SJCRH30 (cell line): ENCODE measurements around the gene PSME3. TPM values are rescaled to one million over a fixed set of nuclear protein-coding genes. Genes with fewer than 3 reads are reported as not detected.
A peak's percentile ranks its signal among the peaks of the same experiment; 100 is the strongest.

Experiments used
- DNase-seq, 2 experiments: peaks; one replicate each; pipeline ENCODE4 v3.0.0-alpha.2; 2015 to 2020
- H3K27ac ChIP-seq: fragments of 250-450 bp; sonication (Bioruptor Pico); 2 replicates; pipeline ENCODE4 v1.5.1; 2020; ENCODE audit warnings: mild to moderate bottlenecking, moderate library complexity
- H3K27me3 ChIP-seq: fragments of 250-450 bp; sonication (Bioruptor Pico); 2 replicates; pipeline ENCODE4 v1.5.1; 2020; ENCODE audit warnings: mild to moderate bottlenecking, moderate library complexity
- H3K36me3 ChIP-seq: fragments of 250-450 bp; sonication (Bioruptor Pico); 2 replicates; pipeline ENCODE4 v1.5.1; 2020; ENCODE audit warnings: mild to moderate bottlenecking, moderate library complexity
- H3K4me1 ChIP-seq: fragments of 250-450 bp; sonication (Bioruptor Pico); 2 replicates; pipeline ENCODE4 v1.5.1; 2020; ENCODE audit warnings: mild to moderate bottlenecking, moderate library complexity
- H3K4me3 ChIP-seq: fragments of 250-450 bp; sonication (Bioruptor Pico); 2 replicates; pipeline ENCODE4 v1.5.1; 2020; ENCODE audit warnings: mild to moderate bottlenecking, moderate library complexity
- H3K9me3 ChIP-seq: fragments of 250-450 bp; sonication (Bioruptor Pico); replicated peaks from 2 replicates; pipeline ENCODE4 v1.5.1; 2020; ENCODE audit warnings: mild to moderate bottlenecking, moderate library complexity
- total RNA-seq: library from RNA; depleted of rRNA; stranded (reverse); fragments of >200 nt; shearing (Covaris generic); gene quantifications from 2 replicates; pipeline ENCODE4 v1.2.3, GENCODE V29; 2014; rRNA removed

Gene PSME3
- 142 and 145 TPM in 2 replicates for total RNA-seq

- Histone ChIP-seq H3K4me1 (no peaks in the 10 kb centered on the region), H3K9me3 (no peaks in the 10 kb centered on the region), H3K27ac (peak within 1 kb of the TSS; percentile 79), H3K27me3 (no peaks in the 10 kb centered on the region), H3K4me3 (peak within 1 kb of the TSS; percentile 86), H3K36me3 (peaks cover 33% of the 10 kb centered on the region)
- DNase-seq = peak; percentile 88 to 90
Observed at GRCh38 chr17:42832934-42833766, at the start of gene PSME3. PSME3 (plus strand) TSS chr17:42833397; CDS start chr17:42833632, 235 bp downstream.

GRCh38 chr17:42783791-42784138 lies 49.4 kb upstream of the PSME3 start:
- peaks cover 4% of the 10 kb centered on the region; the same call in 1 of the 2 replicates for H3K36me3 ChIP-seq
- H3K27ac ChIP-seq = no peak overlapping the region
- DNase-seq = no peak
- no peaks in the 10 kb centered on the region; the same call in 1 of the 2 replicates for H3K27me3 ChIP-seq
- H3K4me1 ChIP-seq = no peaks in the 10 kb centered on the region
- H3K9me3 ChIP-seq = no peaks in the 10 kb centered on the region; the same call in 1 of the 2 replicates
- no peak overlapping the region for H3K4me3 ChIP-seq

GRCh38 chr17:42784409-42784808 lies 48.8 kb upstream of the PSME3 start:
- H3K4me3 ChIP-seq = no peak overlapping the region
- no peaks in the 10 kb centered on the region; the same call in 1 of the 2 replicates for H3K9me3 ChIP-seq
- no peak for DNase-seq
- H3K4me1 ChIP-seq = no peaks in the 10 kb centered on the region
- H3K36me3 ChIP-seq = no peaks in the 10 kb centered on the region
- no peak overlapping the region for H3K27ac ChIP-seq
- H3K27me3 ChIP-seq = no peaks in the 10 kb centered on the region; the same call in 1 of the 2 replicates

- Histone ChIP-seq H3K4me3 (no peak overlapping the region), H3K27me3 (no peaks in the 10 kb centered on the region; the same call in 1 of the 2 replicates)
Observed at GRCh38 chr17:42784811-42785592, 48.2 kb upstream of the PSME3 start.

GRCh38 chr17:42787266-42787665 lies 45.9 kb upstream of the PSME3 start:
- H3K4me3 ChIP-seq = no peak overlapping the region
- H3K4me1 ChIP-seq = no peaks in the 10 kb centered on the region
- no peak overlapping the region for H3K27ac ChIP-seq
- H3K36me3 ChIP-seq = no peaks in the 10 kb centered on the region
- no peaks in the 10 kb centered on the region; the same call in 1 of the 2 replicates for H3K27me3 ChIP-seq
- no peaks in the 10 kb centered on the region; the same call in 1 of the 2 replicates for H3K9me3 ChIP-seq
- no peak for DNase-seq

More at GRCh38 chr17:42784811-42785592, 48.2 kb upstream of the PSME3 start:
- no peak overlapping the region for H3K27ac ChIP-seq
- H3K9me3 ChIP-seq = no peaks in the 10 kb centered on the region; the same call in 1 of the 2 replicates
- H3K4me1 ChIP-seq = no peaks in the 10 kb centered on the region
- no peak for DNase-seq
- no peaks in the 10 kb centered on the region for H3K36me3 ChIP-seq

GRCh38 chr17:42791948-42792347 lies 41.2 kb upstream of the PSME3 start:
- H3K27ac ChIP-seq = no peak overlapping the region
- no peaks in the 10 kb centered on the region for H3K36me3 ChIP-seq
- no peaks in the 10 kb centered on the region; the same call in 1 of the 2 replicates for H3K27me3 ChIP-seq
- H3K4me1 ChIP-seq = no peaks in the 10 kb centered on the region
- H3K4me3 ChIP-seq = no peak overlapping the region
- DNase-seq = no peak
- H3K9me3 ChIP-seq = no peaks in the 10 kb centered on the region

GRCh38 chr17:42792545-42792944 lies 40.7 kb upstream of the PSME3 start:
- H3K27me3 ChIP-seq = no peaks in the 10 kb centered on the region
- H3K4me1 ChIP-seq = peaks cover under 1% of the 10 kb centered on the region; the same call in 1 of the 2 replicates
- H3K36me3 ChIP-seq = no peaks in the 10 kb centered on the region
- H3K27ac ChIP-seq = no peak overlapping the region
- DNase-seq = no peak
- H3K4me3 ChIP-seq = no peak overlapping the region
- H3K9me3 ChIP-seq = no peaks in the 10 kb centered on the region

- no peak overlapping the region for H3K27ac ChIP-seq
- no peaks in the 10 kb centered on the region for H3K27me3 ChIP-seq
- no peak overlapping the region for H3K4me3 ChIP-seq
- H3K9me3 ChIP-seq = no peaks in the 10 kb centered on the region
- no peaks in the 10 kb centered on the region for H3K36me3 ChIP-seq
- H3K4me1 ChIP-seq = peaks cover 5% of the 10 kb centered on the region; the same call in 1 of the 2 replicates
- DNase-seq = no peak
Observed at GRCh38 chr17:42795061-42795460, 38.1 kb upstream of the PSME3 start.

- H3K27me3 ChIP-seq = no peaks in the 10 kb centered on the region
- H3K36me3 ChIP-seq = no peaks in the 10 kb centered on the region
- H3K4me1 ChIP-seq = peaks cover 5% of the 10 kb centered on the region; the same call in 1 of the 2 replicates
- DNase-seq = no peak
- H3K4me3 ChIP-seq = no peak overlapping the region
- no peak overlapping the region for H3K27ac ChIP-seq
- no peaks in the 10 kb centered on the region for H3K9me3 ChIP-seq
Observed at GRCh38 chr17:42795465-42795864, 37.7 kb upstream of the PSME3 start.

- DNase-seq = no peak
Observed at GRCh38 chr17:42796066-42796758, 37.0 kb upstream of the PSME3 start.

GRCh38 chr17:42797067-42798007 lies 35.9 kb upstream of the PSME3 start:
- Histone ChIP-seq H3K27ac (no peak overlapping the region), H3K36me3 (no peaks in the 10 kb centered on the region), H3K9me3 (no peaks in the 10 kb centered on the region), H3K4me3 (peak overlapping the region; percentile 97), H3K4me1 (peaks cover 5% of the 10 kb centered on the region; the same call in 1 of the 2 replicates), H3K27me3 (no peaks in the 10 kb centered on the region)
- no peak for DNase-seq

More at GRCh38 chr17:42796066-42796758, 37.0 kb upstream of the PSME3 start:
- no peaks in the 10 kb centered on the region for H3K27me3 ChIP-seq
- H3K4me1 ChIP-seq = peaks cover 5% of the 10 kb centered on the region; the same call in 1 of the 2 replicates
- no peaks in the 10 kb centered on the region for H3K9me3 ChIP-seq
- no peak overlapping the region for H3K27ac ChIP-seq
- H3K36me3 ChIP-seq = no peaks in the 10 kb centered on the region
- H3K4me3 ChIP-seq = no peak overlapping the region

- peaks cover 7% of the 10 kb centered on the region; the same call in 1 of the 2 replicates for H3K4me1 ChIP-seq
- peak overlapping the region; percentile 97 for H3K4me3 ChIP-seq
- DNase-seq = no peak
- H3K27me3 ChIP-seq = no peaks in the 10 kb centered on the region
- H3K36me3 ChIP-seq = no peaks in the 10 kb centered on the region
- no peaks in the 10 kb centered on the region for H3K9me3 ChIP-seq
- H3K27ac ChIP-seq = peak overlapping the region; percentile 57
Observed at GRCh38 chr17:42798011-42798382, 35.2 kb upstream of the PSME3 start.
